DMS79 treated with DMSO at 0.1 percent for 48 hours (cell line): ENCODE results near the gene CAMK2D.

Source experiments
- DNase-seq: peaks from one replicate; lab custom pipeline; 2025; lab: John Stamatoyannopoulos, UW

Gene CAMK2D

DNA sequence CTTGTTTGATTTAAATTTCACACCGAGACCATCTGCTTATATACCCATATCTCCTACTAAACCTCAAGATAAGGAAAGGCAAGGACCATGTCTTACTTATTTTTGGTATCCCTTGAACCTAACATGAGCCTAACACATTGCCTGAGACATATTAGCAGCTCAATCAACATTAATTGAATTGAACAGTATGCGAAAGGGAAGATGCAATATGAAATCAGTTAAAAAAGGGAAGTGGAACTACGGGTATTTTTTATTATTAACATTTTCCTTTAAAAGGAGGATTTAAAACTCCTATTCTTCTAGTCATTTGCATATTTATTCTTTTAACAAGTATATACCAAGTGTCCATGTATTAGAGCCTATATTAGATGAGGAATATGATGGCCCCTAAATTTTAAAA, 197.0 kb downstream of the CAMK2D start:
- DNase-seq: no peak

DNA sequence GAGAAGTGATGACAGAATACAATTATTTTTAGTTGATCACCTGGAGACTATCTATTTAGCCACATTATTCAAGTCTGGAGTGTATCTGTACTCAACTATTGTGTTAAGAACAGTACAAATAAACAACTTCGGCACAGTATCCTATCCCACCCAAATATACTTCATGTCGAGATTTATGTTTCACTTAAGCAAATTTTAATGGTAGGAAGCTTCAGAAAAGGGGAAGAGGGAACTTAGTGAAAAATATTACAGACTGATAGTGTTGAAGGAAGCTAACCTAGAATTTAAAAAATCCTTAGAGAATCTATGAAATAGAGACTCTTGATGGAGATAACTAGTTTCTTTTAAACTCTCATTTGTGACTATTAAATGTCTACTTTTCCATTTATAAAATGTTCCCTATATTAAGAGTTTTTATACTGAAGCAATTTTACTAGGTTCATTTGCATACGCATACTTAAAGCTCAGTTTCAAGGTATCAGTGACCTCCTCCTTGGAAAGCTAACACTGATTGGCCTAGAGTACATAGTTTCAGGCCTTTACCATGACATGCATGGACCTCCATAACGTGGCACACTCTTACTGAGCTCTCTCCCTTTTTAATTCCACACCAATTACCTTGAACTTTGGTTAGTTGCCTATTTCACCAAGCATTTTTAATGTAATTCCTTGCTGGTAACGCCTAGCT, 197.7 kb downstream of the CAMK2D start:
- no peak for DNase-seq

- no peak for DNase-seq
Observed at GRCh38 chr4:113561758-113562157, 199.8 kb downstream of the CAMK2D start.

DNA sequence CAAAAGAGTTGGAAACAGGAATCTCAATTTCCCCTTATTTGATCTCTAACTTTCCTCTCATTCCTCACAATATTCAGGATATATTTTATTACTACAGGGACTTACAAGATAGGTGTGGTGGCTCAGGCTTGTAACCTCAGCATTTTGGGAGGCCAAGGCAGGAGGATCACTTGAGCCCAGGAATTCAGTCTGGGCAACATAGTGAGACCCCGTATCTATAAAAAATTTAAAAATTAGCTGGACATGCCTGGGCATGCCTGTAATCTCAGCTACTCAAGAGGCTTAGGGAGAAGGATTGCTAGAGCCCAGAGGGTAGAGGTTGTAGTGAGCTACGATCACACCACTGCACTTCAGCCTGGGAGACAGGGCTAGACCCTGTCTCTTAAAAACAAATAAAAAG, 200.4 kb downstream of the CAMK2D start:
- DNase-seq: no peak

DNA sequence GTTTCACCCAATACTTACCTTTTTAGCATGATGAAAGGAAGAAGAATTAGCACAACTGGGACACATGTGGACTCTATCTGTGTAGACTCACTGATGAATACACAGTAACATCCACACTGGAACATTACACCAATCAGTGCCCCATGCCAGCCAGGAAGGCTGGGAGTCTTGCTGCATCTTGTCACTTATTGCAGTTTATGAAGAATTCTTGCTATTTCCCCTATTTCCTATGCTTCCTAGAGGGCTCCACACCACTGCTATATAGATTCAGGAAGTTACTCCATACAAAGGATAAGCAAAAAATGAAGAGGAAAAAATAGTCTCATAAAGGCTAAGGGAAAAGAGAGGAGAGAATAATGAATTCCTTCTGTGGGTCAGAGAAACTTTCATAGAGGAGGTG, 201.0 kb downstream of the CAMK2D start:
- no peak for DNase-seq

DNA sequence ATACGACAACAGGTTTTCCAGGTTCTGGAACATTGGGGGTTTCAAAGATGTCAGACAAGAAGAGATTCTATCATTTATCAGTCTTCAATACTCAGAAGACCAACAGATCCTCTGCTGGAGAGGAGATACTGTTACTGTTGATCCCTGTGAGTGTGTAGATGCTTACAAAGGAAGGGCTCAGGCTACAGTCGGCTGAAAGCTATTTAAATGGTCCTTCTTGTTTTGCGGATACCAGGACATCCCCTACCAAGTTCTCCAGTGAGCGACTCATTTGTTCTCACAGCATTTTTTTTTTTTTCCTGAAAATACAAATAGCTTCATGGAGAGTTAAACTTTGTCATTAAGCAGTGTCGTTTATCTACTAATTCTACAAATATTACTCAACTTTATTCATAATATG, 201.6 kb downstream of the CAMK2D start:
- no peak for DNase-seq

DNA sequence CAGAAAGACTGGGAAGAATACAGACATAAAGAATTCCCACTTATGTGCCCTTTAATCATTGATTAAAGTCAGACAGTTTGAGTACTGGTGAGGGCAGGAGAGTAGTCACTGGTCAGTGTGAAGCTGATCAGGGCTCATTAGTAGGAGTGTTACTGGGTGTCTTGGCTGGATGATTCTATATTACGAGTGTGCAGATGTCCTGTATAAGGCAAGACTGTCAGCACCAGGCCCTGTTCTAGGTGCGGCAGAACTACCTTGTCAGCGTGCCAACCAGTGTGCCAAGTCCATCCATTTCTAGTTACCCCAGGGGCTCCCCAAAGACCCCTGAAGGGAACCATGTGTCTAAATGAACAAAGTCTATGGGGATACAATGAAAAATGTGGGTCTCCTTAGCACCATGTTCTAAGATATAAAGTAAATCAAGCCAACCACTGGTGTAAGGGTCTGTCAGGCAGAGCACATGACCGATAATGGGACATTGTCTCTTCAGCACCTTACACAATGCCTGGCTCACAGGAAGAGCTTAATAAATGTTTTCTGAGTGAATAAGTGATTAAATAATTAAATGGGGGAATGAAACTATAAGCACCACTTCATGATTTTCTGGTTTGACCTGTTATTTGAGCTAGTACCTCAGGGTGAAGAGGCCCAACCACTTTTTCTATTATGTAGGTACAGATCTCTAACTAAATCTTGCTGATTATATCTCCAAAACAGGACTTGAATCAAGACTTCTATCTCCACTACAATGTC, 205.0 kb downstream of the CAMK2D start:
- DNase-seq: no peak

DNA sequence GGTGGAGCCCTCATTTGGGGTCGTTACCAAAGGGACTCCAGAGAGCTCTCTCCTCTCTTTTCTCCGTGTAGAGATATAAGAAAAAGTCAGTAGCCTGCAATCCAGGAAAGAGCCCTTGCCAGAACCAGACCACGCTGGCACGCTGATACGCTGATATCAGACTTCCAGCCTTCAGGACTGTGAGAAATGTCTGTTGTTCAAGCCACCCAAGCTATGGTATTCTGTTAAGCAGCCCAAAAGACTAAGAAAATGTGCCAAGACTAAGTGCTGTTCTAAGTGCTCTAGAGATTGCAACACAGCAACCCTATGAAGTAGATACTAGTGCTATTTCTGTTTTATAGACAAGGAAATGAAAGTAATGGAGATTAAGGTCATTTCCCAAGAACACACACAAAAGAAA, 205.7 kb downstream of the CAMK2D start:
- no peak for DNase-seq

DNA sequence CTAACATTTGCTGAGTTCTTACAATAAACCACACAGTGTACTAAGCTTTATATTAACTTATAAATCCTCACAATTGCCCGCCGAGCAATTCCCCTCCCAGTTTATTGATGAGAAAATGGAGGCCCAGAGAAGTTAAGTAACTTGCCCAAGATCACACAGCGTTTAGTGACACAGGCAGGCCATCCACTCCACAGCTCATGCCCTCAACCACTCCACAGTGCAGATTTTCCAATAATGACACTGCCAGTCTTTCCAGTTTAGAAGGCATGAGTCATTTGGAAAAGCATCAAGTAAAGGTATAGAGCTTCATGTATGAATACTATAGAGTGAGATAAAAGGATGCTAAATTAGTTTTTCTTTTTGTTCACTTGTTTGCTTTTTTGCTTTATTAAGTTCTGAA, 208.5 kb downstream of the CAMK2D start:
- DNase-seq: no peak

DNA sequence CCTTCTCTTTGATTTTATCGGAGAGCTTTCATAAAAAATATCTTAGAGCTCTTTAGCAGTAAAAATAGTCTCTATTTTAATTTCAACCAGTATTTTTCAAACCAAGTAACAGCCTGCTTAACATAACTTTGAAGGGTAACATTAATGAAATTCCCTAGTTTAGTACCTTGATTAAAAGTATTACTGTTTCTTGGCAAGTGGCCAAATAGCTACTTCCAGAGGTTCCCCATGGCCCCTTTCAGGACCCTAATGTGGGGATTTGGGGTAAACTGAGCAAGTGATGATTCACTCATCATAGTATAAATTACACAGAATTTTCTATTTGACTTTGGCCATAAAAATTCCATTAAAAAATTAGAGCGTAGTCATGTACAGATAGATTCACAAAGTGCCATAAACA, 211.0 kb downstream of the CAMK2D start:
- no peak for DNase-seq

- no peak for DNase-seq
Observed at GRCh38 chr4:113548303-113548702, 213.2 kb downstream of the CAMK2D start.

- DNase-seq: no peak
Observed at GRCh38 chr4:113547487-113548042, 214.0 kb downstream of the CAMK2D start.

DNA sequence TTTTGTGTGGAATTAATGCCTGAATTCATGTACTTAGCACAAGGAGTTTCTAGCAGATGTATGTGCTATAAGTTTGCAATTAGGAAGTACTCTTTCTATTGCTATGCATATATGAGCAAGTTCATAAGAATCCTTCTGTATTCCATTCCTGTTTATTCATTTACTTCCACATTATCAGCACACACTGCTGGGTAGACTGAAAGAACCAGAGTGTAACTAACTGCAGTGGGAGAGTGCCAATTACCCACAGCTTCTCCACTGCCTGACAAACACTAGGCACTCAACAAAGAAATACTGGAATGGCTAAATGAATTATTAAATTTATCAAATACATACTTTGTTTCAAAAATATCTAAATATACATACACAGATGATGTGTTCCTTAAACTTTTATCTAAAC, 219.6 kb downstream of the CAMK2D start:
- no peak for DNase-seq

DNA sequence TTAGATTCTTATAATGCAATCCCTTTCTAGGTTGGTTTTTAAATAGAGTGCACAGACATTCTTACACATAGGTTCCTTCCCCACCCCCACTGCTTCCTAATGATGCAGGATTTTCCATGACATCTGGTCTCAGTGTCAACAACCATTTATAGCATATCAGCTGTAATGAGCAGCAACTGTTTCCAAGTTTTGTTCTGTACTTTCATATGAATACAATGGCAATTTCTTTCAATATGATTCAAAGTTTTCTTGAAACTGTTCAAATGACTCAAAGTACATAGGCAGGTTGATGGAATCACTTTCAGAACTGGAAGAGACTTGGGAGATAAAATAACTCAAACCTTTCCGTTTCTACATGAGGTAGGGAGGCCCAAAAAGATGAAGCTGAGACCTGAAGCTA, 220.7 kb downstream of the CAMK2D start:
- no peak for DNase-seq

- DNase-seq: peak; percentile 48
Observed at GRCh38 chr4:113539408-113539807, 222.1 kb downstream of the CAMK2D start.

- DNase-seq: no peak
Observed at GRCh38 chr4:113537628-113538027, 223.9 kb downstream of the CAMK2D start.

DNA sequence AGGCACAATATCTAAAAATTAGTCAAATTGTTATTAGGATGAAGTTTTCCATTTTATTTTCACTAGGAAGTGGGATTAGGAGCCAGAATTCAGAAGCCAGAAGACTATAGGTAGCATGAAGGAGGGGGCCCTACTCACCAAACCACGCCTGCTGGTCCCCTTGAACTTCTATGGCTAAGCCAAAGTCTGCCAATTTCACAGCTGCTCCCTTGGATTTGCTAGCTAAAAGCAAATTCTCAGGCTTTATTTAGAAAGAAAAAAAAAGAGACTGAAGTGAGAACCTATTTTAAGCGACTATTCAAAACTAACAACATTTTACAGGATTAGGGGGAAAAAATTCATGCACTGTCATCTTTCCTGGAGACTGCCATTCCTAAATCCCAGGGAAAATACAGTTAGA, 224.3 kb downstream of the CAMK2D start:
- DNase-seq: no peak

DNA sequence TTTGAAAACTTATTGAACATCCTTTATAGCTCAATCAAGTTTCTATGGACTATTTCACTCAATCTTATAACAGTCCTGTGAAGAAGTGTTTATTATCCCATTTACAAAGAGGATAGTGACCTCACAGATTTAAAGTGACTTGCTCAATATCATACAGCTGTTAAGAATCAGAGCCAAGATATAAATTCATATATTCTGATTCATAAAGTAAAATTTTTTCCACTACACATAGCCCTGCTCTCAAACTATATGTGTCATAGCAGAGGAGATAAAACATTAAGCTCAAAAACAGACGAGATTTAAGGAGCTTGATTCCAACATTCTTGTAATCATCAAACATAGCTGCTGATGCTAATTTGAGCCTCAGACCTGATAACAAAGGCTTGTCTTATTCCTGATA, 226.8 kb downstream of the CAMK2D start:
- no peak for DNase-seq

- no peak for DNase-seq
Observed at GRCh38 chr4:113531572-113531971, 230.0 kb downstream of the CAMK2D start.

GRCh38 chr4:113528395-113528794, 233.1 kb downstream of the CAMK2D start:
- DNase-seq: no peak

DNA sequence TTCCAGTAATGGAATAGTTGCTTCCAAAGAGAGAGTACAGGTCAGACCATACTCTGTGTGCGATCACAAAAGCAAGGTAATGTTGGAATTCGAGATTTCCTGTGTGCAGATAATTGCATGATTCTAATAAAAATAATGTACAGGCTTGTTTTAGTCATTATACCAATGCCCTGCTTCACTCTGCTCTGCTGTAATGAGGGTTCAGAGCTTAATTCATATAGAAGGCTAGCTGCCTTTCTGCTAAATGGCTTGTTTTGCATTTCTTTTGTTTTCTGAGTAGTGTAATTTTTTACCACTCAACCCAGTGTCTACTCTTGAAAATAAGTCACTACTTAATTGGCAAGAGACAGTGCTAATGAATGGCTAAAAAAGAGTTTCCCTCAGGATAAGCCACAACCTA, 236.0 kb downstream of the CAMK2D start:
- no peak for DNase-seq

GRCh38 chr4:113524505-113525186, 236.9 kb downstream of the CAMK2D start:
- no peak for DNase-seq

DNA sequence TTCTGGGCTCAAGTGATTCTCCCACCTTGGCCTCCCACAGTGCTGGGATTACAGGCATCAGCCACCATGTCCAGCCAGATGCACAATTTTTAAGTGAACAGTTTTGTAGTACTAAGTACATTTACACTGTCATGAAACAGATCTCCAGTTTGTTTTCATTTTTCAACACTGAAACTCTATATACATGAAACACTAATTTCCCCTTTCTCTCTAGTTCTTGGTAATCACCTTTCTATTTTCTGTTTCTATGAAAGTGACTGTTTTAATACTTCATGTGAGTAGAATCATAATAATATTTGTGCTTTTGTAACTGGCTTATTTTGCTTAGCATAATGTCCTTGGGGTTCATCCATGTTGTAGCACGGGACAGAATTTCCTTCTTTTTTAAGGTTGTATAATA, 237.4 kb downstream of the CAMK2D start:
- no peak for DNase-seq
